GM19238 (cell line): ENCODE data around the gene VPS37B.
A peak's percentile ranks its signal among the peaks of the same experiment; 100 is the strongest.
"Not testable (repeated sequence)": the region's sequence is repeated elsewhere in the genome, so short reads cannot be mapped to it uniquely, and the experiment has no call there.

ENCODE experiments used
- DNase-seq: peaks from one replicate; pipeline ENCODE4 v3.0.0; 2011; ENCODE audit warnings: low spot score; ENCODE audit not compliant: insufficient read length

Gene VPS37B, protein sequence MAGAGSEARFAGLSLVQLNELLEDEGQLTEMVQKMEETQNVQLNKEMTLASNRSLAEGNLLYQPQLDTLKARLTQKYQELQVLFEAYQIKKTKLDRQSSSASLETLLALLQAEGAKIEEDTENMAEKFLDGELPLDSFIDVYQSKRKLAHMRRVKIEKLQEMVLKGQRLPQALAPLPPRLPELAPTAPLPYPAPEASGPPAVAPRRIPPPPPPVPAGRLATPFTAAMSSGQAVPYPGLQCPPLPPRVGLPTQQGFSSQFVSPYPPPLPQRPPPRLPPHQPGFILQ

DNA sequence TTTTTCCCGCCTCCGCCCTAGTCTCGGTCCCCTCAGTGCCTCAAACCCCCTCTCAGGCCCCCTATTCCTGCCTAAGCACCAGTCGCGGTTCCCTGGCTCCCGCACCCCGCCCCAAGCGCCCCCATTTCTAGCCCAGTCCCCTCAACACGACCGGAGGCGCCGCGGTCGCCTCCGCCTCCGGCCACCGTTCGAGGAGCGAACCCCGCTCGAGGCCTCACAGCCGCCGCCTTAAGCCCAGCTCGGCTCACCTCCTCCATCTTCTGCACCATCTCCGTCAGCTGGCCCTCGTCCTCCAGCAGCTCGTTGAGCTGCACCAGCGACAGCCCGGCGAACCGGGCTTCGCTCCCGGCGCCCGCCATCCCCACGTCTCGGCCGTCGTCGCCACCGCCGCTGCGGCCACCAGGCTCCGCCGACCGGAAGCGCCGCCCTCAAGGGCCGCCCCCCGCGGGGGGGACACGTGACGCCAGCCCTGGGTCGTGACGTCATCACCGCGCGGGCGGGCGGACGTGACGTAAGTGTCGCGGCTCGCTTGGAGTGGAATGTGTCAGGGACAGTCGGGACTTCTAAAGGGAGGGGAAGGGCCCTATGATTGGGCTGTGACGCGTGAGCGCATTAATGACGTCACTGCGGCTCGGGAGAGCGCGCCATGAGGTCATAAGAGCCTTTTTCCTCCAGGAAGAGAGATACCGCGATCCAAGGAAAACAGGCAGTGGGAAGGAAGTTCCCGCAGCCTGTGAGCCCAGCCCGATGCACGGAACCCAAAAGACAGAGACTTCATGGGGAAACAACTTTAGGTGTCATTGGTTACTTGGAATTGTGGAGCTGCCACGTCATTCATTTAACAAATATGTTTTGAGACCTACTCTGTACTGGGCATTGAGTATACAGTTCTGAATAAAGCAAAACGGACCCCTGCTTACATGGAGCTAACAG, at the start of gene VPS37B:
TSS of gene VPS37B (minus strand) at position 421 of the 933 bp plus-strand sequence. CDS start at position 359, 62 bp downstream.
- DNase-seq = peak; percentile 72

DNA sequence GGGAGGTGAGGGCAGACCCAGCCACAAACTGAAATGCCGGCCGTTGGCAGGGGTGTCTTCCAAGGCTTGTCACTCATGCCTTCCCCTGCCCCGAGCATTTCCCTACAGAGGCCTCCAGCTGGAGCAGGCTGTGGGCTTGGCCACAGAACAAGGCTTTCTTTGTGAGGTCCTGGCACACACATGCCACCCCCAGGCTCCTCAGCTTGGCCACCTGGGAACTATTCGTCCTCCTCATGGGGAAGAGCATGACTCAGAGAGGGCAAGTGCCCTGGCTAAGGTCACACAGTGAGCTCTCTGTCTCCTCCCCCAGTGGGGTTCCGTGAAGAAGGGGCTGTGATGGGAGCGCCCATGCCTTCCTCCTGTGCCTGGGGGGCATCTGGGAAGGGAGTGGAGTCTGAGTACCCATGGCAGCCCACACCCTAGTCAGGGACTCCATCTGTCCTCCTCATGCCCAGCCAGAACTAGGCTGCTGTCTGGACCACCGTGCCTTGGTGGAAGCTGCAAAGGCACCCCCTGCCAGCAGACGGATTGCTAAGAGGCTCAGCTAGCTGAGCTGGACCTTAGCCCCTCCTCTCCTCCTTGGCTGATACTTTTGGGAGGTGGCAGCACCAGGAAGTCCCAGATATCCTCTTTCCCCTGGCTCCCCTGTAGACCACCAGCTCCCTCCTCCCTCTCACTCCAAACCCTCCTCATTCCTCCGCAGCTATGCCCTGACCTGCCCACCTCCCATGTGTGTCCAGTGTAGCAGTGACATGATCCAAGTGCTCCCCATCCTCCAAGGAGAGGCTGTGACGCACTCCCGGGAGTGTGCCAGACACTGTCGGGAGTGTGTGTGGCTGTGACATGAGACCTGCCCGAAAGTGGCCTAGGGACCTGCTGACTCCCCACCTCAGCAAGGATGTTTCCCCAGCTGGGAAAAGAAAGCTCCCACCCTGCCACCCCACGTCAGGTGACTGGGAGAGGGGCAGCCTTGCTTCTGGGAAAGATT, 49.0 kb upstream of the VPS37B start:
- DNase-seq = no peak

DNA sequence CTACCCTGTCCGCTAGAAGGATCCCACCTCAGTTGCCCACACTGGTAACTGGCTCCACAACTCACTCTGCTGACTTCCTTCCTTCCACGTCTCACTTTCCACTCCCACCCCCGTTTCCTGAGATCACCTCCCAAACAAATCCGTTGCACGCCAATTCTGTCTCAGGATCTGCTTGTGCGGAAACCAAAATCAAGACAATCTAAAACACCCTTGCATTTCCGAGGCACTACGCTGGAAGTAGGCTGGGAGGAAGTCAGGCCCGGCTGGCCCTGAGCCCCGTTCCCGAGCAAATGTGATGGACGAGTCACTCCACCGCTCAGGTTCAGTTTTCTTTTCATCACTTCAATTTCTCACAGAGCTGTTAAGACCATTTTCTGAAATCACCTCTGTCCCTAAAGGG, 47.3 kb upstream of the VPS37B start:
- no peak for DNase-seq

DNA sequence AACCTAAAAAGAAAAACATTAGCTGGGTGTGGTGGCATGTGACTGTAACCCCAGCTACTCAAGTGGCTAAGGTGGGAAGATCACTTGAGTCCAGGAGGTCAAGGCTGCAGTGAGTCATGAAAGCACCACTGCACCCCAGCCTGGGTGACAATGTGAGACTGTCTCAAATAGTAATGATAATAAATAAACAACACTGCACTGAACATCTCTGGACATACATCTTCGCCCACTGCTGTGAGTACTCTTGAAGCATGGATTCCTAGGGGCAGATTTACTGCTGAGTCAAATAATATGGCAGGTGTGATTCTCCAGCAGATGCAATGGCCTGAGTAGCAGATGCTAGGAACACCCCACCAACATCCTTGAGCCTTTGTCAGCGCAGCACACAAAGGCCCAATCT, 46.7 kb upstream of the VPS37B start:
- no peak for DNase-seq

DNA sequence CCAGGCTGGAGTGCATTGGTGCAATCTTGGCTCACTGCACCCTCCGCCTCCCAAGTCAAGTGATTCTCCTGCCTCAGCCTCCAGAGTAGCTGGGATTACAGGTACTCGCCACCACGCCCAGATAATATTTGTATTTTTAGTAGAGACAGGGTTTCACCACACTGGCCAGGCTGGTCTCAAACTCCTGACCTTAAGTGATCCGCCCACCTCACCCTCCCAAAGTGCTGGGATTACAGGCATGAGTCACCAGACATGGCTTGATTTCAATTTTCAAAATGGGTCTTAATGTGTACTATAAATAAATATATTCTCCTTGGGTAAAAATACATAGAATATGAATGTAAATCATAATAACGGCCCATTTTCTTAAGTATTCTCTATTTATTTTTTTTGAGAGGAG, 45.4 kb upstream of the VPS37B start:
- not testable (repeated sequence) for DNase-seq

DNA sequence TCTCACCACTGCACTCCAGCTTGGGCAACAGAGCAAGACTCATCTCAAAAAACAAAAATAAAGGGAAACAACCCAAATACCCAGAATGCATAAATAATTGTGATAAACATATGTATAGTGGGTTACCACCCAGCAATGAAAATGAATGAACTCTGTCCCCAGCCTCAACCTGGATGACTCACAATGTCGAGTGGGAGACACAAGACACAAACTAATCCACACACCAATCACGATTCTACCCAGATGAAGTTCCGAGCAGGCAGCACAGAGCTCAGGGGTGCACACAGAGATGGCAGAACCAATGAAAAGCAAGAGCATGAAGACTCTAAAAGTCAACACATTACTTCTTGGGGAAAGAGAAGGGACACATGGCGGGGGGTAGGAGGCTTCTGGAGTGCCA, 43.2 kb upstream of the VPS37B start:
- no peak for DNase-seq

DNA sequence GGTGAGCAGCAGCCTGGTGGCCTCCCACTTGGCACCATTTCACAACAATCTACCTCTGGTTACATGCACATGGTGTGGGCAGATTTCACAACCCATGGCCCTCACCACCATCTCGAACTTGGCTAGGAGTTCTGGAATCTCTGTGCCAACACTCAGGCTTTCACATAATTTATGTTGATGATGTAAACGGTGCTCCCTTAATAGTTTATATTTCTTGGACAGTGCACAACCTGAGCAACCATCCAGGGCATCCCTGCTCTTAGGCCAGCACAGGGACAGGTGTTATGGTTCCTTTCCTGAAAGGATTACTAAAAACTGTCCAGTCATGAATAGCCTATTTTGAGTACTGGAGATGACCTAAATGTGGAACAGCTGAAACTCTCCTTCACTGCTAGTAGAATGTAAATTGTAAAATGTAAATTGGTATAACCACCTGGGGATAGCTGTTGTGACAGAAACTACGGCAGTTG, 41.7 kb upstream of the VPS37B start:
- DNase-seq = no peak

DNA sequence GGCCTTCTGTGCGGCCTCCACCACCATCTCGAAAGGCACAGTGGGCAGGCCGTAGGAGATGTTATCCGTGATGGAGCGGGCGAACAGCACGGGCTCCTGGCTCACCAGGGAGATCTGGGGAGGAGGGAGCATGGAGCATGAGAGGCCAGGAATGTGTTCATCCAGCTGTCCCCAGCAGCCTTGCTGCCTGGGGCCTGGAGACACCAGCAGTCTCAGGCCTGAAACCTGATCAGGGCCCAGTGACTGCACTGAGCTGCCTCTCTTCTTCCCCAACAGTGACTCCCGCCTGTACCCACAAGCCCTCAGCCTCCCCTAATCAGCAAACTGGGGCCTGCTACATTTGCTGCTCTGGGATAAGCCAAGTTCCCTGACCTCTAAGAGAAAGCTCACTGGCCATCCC, 39.4 kb upstream of the VPS37B start:
- DNase-seq = no peak

DNA sequence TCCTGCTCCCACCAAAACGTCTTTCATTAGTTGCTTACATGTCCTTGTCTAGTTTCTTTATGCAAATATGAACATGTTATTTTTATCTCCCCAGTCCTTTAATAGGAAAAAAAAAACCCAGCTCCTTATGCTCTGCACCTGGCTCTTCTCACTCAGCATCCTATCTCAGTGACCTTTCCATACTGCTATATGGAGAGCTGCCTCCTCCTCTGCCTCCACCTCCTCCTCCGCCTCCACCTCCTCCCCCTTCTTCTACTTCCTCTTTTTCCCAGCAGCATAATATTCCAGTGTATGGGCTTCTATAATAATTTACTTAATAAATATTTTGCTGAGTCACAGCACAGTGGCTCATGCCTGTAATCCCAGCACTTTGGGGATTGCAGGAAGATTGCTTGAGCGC, 38.8 kb upstream of the VPS37B start:
- DNase-seq = no peak

DNA sequence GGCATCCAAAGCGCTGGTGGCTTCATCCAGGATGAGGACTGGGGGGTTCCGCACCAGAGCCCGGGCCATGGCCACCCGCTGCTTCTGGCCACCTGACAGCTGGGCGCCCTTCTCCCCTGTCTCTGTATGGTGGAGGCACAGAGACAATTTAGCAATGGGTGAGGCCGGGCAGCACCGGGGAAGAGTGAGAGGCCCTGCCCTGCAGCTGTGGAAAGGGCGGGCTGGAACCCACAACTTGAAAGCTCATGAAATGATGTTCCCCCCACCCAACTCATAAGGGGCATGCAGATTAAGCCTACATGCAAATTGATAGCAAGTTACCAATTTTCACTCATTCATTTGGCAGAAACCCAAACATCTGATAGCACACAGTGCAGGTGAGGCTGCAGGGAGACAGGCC, 36.3 kb upstream of the VPS37B start:
- no peak for DNase-seq

DNA sequence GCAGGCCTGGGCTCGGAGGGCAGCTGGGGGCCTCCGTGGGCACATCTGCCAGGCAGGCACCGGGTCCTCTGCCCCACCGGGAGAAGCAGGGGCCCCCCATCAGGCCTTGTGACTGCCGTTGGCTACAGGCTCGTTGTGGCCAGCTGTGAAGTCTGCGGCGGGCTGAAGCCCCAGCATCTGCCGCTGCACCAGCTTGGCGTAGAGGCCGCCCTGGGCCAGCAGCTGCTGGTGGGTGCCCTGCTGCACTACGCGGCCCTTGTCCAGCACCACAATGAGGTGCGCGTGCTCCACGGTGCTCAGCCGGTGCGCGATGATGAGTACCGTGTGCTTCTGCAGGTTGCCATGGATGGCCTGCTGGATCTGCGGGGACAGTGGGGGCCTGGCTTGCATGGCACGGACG, 33.9 kb upstream of the VPS37B start:
- no peak for DNase-seq

DNA sequence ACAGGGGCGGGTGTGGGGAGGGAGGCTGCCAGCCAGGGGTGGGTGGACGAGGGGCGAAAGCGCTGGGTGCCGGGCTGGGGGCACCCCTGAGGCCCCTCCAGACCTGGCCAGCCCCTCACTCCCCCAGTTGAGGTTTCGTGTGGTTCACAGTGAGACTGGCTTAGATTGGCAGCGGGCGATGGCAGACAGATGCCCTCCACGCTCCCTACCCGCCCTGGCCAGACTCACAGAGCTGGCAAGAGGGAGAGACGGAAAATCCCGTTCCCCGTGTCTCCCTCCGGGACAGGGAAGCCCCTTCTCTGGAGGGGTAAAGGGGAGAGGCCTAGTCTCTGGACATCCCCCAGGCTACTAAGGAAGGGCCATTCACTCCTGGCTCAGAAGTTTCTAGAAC, 33.2 kb upstream of the VPS37B start:
- no peak for DNase-seq

DNA sequence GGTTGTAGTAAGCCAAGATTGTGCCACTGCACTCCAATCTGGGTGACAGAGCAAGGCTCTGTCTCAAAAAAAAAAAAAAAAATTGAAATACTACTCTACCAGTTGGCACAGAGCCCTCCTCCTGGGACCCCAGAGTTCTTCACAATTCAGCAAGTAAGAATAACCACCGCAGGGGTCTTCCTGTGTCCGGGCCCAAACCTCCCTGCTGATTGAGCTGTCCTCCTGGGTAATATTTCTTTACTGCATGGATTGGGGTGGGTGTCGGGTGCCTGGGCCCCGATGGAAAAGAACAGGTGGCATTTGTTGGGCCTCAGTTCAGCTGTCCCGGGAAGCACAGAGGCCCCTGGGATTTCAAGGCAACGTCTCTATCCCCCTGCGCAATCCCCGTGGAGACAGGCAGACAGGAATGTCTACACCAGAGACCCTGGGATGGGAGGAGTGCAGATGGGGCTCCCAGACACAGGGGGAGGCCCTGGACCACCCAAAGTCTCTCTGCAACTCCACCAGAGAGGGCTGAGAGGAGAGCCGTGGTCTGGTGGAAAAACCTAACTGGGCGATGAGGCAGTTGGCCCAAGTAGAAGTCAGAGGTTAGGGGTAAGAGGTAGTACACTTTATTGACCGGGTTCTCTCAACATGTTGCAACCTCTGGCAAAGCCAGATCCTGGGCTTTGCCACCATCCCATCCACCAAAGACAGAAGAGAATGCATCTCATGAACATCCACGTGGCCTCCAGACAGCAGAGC, 32.7 kb upstream of the VPS37B start:
- no peak for DNase-seq

DNA sequence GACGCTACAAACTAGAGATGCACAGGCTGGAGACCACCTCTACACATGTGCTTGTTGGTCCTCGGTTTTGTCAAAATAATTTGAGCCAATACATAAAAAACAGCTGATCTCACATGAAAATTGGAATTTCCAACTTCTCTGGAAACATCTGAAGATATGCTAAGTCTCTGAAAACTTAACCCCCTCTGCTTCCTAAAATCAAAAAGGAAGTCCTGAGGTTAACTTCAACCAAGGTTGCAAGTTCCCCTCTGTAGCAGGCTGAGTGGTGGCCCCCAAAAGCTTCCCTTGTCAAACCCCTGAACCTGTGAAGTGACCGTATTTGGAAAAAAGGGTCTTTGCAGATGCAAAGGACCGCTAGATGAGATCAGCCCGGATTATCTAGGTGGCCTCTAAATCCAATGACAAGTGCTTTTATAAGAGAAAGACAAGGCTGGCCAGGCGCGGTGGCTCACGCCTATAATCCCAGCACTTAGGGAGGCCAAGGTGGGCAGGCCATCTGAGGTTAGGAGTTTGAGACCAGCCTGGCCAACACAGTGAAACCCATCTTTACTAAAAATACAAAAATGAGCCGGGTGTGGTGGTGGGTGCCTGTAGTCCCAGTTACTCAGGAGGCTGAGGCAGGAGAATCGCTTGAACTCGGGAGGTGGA, 32.0 kb upstream of the VPS37B start:
- no peak for DNase-seq

DNA sequence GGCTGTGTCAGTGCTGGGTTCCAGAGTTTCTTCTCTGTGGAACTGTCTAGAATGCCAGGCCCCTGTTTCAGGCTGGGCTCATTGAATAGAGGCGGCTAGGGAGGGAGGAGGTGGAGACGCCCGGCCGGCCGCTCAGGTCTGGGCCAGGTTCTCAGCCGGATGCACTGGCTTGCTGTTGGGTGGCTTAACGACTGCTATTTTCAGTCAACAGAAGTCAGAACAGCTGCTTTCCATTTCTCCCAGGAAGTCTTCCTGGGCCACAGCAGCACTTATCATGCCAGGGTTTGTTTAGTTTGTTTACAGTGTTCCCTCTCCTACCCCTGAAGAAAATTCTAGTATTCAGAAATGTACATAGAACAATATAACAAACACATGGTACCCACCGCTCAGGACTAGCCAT, 26.0 kb upstream of the VPS37B start:
- DNase-seq = no peak

DNA sequence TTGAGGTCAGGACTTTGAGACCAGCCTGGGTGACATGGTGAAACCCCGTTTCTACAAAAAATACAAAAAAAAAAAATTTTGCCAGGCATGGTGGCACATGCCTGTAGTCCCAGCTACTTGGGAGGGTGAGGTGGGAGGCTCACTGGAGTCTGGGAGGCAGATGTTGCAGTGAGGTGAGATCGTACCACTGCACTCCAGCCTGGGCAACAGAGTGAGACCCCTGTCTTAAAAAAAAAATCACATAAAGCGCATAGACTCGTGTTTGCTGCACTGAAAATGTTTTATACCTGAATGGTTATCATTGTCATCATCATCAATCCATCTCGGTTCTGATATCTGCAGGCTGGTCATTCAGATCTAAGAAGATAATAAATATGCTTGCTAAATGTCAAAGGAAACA, 24.8 kb upstream of the VPS37B start:
- no peak for DNase-seq

DNA sequence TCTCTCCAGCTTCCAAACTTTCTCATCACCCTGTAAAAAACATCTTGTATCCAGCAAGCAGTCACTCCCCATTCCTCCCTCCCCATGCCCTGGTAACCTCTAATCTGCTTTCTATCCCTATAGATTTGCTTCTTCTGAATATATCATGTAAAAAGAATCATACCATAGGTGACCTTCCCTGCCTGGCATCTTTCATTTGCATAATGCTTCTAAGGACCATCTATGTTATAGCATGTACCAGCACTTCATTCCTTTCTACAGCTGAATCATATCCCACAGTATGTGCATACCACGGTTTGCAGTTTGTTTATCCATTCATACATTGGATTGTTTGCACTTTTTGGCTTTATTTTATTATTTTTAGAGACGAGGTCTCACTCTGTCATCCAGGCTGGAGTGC, 22.9 kb upstream of the VPS37B start:
- DNase-seq = no peak

DNA sequence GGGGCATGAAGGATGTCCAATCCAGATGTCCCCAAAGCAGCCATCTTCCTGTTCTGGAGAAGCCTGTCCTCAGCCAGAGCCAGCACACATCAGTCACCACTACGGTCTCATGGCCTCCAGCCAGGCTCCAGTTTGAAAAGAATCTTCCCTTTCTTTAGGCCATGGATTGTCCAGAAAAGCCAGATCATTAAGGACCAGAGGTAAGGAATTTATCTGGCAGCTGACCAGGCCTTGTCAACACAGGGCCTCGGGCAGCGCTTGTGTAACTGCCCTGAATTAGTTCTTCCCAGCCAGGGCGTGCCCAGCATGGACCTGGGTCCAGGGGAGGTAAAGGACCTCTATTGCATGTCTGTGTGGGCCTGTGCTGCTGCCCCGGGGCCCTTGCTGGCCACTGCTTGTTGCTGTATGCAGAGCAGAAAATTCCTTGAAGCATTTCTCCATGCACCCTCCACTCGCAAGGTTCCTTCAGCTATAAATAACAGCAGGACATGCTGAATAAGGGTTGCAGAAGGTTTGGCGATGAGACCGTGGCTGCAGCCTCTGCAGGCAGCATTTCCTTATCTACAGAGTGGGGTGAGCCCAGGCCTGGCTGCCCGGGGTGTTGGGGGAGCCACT, 21.7 kb upstream of the VPS37B start:
- no peak for DNase-seq

DNA sequence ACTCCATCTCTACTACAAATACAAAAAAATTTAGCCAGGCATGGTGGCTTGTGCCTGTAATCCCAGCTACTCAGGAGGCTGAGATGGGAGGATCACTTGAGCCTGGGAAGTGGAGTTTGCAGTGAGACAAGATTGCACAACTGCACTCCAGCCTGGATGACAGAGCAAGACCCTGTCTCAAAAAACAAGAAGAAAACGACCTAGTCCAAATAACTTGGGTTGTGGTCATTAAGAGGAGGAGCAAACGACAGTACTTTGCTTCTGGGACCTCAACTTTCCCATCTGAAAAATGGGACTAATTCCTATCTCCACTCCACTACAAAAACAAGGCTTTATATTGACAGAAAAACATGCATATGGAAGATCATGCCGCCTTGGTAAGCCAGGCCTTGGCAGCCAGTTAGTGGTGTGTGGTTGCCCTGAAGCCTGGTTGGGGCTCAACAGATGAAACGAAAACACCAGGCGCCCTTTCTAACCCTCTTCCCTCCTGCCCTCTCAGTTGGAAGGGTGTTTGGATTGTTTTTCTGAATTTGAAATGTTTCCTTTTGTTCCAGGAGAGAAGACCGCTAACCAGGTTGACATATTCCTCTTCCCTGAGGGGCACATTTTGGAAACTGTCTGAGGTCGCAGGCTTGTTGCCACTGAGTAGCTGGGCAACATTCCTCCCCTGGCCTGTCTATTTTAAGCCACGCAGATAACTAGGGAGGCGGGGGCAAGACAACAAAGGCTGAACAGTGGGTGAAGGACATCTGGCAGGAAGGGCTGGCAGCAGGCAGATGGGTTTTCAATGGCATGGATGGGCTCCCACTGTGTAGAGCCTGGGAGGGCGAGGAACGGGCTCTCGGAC, 13.7 kb upstream of the VPS37B start:
- DNase-seq = no peak
